PC-3 (cell line): ENCODE measurements around the gene EIF4EBP3.

Experiments
- CTCF ChIP-seq: fragments of 300-600 bp; sonication (generic); conservative IDR thresholded peaks from 2 replicates; pipeline ENCODE4 v1.5.1; 2017; ENCODE audit warnings: antibody characterized with exemption, low read depth, mild to moderate bottlenecking, low read length
- EZH2 ChIP-seq: fragments of 300-600 bp; sonication (generic); IDR thresholded peaks from one replicate; pipeline ENCODE4 v1.6.1; 2017; ENCODE audit warnings: antibody characterized with exemption, mild to moderate bottlenecking, low read length; ENCODE audit not compliant: unreplicated experiment
- EZH2phosphoT487 ChIP-seq: fragments of 300-600 bp; sonication (generic); IDR thresholded peaks from 2 replicates; pipeline ENCODE4 v1.6.1; 2018; ENCODE audit warnings: mild to moderate bottlenecking, antibody characterized with exemption, low read length, borderline replicate concordance

GRCh38 chr5:140573683-140574082 is 26.2 kb downstream of the EIF4EBP3 start:
- TF ChIP-seq CTCF (no peak), EZH2 (no peak), EZH2phosphoT487 (no peak)
